ENCODE data around the gene ATXN2. TPM values are rescaled to one million over a fixed set of nuclear protein-coding genes. Genes with fewer than 3 reads are reported as not detected.

Gene ATXN2
- total and polyA plus RNA-seq, 9 of the 15 experiments (the other 6 are each of a cell fraction or from before 2014, with no cell fraction given) = 16.8 to 67.8 (median 29.3) TPM

DNA sequence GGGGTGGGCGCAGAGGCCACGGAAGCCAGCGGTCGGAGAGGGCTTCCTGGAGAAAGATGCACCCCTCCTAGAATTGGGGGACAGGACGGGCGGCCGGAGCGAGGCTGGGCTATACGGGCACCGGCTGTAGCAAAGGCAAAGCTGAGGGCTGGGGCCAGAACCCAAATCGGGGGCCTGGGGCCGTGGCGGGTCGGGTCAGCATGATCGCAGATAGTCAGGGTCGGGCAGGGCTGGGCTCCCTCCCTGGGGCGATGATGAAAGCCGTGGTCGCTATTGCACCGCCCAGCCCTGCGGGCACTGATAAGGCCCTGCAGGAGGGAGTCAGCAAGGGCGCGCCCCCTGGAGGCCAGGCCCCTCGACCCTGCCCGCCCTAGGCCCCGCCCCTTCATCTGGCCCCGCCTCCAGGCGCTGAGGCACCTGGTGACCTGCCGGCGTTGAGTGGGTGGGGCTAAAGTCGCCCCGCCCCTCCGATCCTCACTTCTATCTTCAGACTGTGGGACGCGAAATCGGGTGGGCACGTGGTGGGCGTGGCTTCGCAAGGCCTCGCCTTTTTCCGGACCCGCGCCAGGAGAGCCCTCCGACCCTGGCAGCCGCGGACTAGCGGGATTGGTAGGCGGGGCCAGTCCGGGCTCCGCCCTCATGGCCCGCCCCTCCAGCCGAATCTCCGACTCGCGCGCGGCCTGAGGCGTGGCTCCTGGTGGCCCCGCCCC lies 193.8 kb downstream of the ATXN2 start (continued):
- TF ChIP-seq, protein P1, sequence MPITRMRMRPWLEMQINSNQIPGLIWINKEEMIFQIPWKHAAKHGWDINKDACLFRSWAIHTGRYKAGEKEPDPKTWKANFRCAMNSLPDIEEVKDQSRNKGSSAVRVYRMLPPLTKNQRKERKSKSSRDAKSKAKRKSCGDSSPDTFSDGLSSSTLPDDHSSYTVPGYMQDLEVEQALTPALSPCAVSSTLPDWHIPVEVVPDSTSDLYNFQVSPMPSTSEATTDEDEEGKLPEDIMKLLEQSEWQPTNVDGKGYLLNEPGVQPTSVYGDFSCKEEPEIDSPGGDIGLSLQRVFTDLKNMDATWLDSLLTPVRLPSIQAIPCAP (CRISPR knock-in tag; IDR thresholded peaks at IDR 0.05; ENCODE audit: borderline replicate concordance) = no peak
- TF ChIP-seq E2F8 (IDR thresholded peaks at IDR 0.05; ENCODE audit: low read depth, partially characterized antibody) = no peak
- TF ChIP-seq SP2 (IDR thresholded peaks at IDR 0.05; ENCODE audit: extremely low read depth, low read depth, low read length, poor library complexity, severe bottlenecking) = no peak
- no peak for TF ChIP-seq ZNF282 (CRISPR knock-in tag; IDR thresholded peaks at IDR 0.05)
- TF ChIP-seq RAD51 (IDR thresholded peaks at IDR 0.05; ENCODE audit: borderline replicate concordance, low read depth) = peak; percentile 92
- peak; percentile 100 for TF ChIP-seq ATF4 (CRISPR knock-in tag; IDR thresholded peaks at IDR 0.05)
- TF ChIP-seq, protein P2, sequence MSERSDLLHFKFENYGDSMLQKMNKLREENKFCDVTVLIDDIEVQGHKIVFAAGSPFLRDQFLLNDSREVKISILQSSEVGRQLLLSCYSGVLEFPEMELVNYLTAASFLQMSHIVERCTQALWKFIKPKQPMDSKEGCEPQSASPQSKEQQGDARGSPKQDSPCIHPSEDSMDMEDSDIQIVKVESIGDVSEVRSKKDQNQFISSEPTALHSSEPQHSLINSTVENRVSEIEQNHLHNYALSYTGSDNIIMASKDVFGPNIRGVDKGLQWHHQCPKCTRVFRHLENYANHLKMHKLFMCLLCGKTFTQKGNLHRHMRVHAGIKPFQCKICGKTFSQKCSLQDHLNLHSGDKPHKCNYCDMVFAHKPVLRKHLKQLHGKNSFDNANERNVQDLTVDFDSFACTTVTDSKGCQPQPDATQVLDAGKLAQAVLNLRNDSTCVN (CRISPR knock-in tag; IDR thresholded peaks at IDR 0.05) = 0 out of 2 replicates have a peak, but pooled peaks have one; percentile 43
- TF ChIP-seq SFPQ (IDR thresholded peaks at IDR 0.05; ENCODE audit: low read depth, low read length) = no peak
- TF ChIP-seq MIER1 (IDR thresholded peaks at IDR 0.05; ENCODE audit: low read depth) = no peak
- TF ChIP-seq POLR2A (conservative IDR thresholded peaks at IDR 0.05) = peak; percentile 88
- TF ChIP-seq POLR3G (IDR thresholded peaks at IDR 0.05; ENCODE audit: extremely low read depth, insufficient read length, insufficient replicate concordance) = no peak
- TF ChIP-seq NCOA4 (IDR thresholded peaks at IDR 0.05; ENCODE audit: partially characterized antibody) = no peak
- TF ChIP-seq SNRNP70 (optimal IDR thresholded peaks at IDR 0.05; ENCODE audit: low read depth, low read length) = no peak
- peak; percentile 87 for TF ChIP-seq ERF (CRISPR knock-in tag; IDR thresholded peaks at IDR 0.05)
- no peak for TF ChIP-seq ZKSCAN1 (IDR thresholded peaks at IDR 0.05; ENCODE audit: low read depth, low read length)
- TF ChIP-seq SIN3A (IDR thresholded peaks at IDR 0.05; ENCODE audit: borderline replicate concordance in 2 of 2, control insufficient read depth in 1 of 2, low read depth in 2 of 2, low read length in 2 of 2) = no peak
- TF ChIP-seq BRF2 (IDR thresholded peaks at IDR 0.05; ENCODE audit: borderline replicate concordance, insufficient read depth, insufficient read length) = no peak
- no peak for TF ChIP-seq ZC3H8 (IDR thresholded peaks at IDR 0.05)

All from K562 (cell line).